HG03575 (cell line): ENCODE measurements around the gene ZNF565.
"Not testable (repeated sequence)": the region's sequence is repeated elsewhere in the genome, so short reads cannot be mapped to it uniquely, and the experiment has no call there.

Experiments
- ATAC-seq: cut with Tn5 transposase; IDR thresholded peaks from one replicate; pipeline ENCODE4 v1.9.1; 2021; ENCODE audit not compliant: unreplicated experiment, insufficient number of reproducible peaks, low FRiP score; ENCODE audit errors: extremely low read depth

The ZNF565 gene

DNA sequence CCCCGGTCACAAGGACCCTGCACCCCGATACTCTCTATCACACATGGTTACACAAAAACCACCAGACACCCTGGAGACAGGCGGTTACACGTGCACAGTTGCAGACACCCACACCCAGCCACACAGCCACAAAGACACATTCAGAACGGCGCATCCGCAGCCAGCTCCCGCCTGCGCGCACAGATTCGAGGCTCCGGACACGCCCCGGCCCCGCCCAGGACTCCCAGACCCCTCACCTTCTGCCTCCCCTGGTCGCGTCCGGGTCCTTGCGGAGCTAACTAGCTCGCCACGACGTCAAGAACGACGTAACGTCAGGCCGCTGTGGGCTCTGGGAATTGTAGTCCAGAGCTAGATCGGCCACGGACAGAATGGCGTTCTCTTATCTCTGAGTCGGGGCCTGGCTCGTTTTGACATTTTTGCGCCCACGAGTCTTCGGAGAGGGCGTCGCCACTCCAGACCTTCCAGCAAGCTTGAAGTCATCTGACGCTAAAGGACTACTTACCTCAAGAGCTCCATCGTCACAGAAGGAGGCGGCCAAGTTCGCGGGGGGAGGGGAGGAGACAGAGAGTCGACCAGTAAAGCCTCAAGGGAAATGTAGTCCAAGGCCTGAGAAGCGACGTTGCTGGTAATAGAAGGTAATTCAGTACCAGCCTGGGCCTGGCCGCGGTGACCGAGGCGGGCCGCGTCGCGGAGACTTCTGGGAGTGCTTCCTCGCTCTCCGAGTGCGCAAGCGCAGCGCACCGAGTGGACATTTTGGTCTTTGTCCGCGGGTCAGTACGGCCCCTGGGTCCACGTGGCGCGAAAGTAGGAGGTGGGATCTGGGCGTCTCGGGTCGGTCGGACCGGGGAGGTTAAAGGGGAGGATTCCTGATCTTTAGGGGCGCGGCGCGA lies at the start of gene ZNF565, which contains the start of gene ZNF146:
ZNF565 (minus strand) TSS at position 280 of the 890 bp plus-strand sequence. CDS start 12,680 bp downstream, outside the sequence.
ZNF146 (plus strand) TSS at position 721 of the 890 bp plus-strand sequence. CDS start 21,335 bp downstream, outside the sequence.
- peak; percentile 52 for ATAC-seq

- ATAC-seq: no peak
Measured at GRCh38 chr19:36259211-36259610, 44.7 kb upstream of the ZNF565 start.

DNA sequence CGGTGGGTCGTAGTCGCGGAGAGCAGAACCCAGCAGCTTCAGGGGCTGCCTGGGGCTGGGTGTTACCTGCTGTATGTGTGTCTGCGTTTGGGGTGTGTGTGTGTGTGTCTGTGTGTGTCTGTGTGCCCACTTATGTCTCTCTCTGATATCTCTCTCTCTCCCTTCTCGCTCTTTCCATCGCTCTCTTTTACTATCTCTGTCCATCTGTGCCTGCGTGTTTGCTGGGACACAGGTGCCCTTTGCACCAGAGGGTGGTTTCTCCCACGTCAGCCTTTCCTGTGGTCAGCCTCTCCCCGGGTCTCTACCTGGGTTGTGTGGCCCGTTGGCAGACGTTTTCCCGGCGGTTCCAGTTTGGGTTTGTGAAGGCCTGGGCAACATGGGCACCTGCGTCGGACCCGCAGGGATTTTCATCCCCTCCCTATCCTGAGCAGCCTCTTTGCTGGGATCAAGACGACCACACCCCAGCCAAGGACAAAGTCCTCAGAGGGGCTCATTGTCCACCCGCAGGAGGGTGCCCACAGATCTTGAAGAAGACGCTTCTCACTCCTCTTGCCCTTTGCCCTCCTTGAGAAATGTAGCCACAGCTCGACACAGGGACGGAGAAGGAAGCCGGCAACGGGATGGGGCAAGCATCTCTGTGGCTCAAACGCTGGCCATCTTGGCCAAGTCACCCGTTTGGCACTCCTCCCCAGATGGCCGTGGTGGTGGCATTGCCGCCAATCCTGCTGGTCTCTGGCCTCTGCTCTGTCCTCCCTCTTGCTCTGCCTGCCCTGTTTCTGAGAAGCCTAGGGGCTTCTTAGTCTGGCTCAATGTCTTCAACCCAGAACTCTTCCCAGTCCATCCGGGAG lies 43.8 kb upstream of the ZNF565 start:
- ATAC-seq: no peak

- ATAC-seq: no peak
Measured at GRCh38 chr19:36257520-36257876, 43.0 kb upstream of the ZNF565 start.

GRCh38 chr19:36256853-36257519 lies 42.5 kb upstream of the ZNF565 start:
- ATAC-seq: no peak

- ATAC-seq: no peak
Measured at GRCh38 chr19:36256064-36256463, 41.6 kb upstream of the ZNF565 start.

DNA sequence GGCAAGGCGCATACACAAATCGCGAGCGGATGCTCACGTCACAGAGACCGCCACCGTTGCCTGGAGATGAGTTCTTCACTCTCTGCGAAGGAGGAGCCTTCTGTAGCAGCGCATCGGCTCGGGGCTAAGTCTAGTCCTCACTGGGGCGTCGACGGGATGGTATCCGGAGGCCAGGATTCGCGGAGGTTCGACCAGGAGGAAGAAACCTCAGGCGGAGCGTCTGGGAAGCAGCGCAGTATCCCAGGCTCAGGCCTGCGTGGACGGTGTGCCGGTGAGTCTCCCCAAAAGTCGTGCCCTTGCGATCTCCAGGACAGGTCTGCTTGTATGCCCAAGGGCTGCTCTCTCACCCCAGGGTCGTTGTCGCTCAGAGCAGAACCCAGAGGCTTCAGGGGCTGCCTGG lies 40.9 kb upstream of the ZNF565 start:
- no peak for ATAC-seq

GRCh38 chr19:36254848-36255247 lies 40.4 kb upstream of the ZNF565 start:
- no peak for ATAC-seq

GRCh38 chr19:36252047-36252446 lies 37.6 kb upstream of the ZNF565 start:
- no peak for ATAC-seq

GRCh38 chr19:36246006-36246481 lies 31.6 kb upstream of the ZNF565 start:
- ATAC-seq: no peak

- no peak for ATAC-seq
Measured at GRCh38 chr19:36245210-36246005, 30.9 kb upstream of the ZNF565 start.

DNA sequence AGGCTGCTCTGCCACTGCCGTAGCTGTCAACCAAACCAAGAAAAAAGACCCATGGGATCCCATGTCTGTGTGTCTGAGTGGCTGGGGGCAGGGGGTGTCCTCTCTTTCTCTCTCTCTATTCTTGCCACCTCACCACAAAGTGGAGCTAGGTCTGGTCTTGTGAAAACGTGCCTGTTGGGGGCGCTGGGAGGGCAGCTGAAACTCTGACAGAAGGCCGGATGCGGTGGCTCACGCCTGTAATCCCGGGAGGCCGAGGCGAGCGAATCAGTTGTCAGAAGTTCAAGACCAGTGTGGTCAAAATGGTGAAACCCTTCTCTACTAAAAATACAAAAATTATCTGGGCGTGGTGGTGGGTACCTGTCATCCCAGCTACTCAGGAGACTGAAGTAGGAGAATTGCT lies 29.6 kb upstream of the ZNF565 start:
- no peak for ATAC-seq

DNA sequence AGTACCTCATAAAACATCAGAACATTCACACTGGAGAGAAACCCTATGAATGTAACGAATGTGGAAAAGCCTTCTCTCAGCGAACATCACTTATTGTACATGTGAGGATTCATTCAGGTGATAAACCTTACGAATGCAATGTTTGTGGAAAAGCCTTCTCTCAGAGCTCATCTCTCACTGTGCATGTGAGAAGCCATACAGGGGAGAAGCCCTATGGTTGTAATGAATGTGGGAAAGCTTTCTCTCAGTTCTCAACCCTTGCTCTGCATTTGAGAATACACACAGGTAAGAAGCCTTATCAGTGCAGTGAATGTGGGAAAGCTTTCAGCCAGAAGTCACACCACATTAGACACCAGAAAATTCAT lies 22.5 kb upstream of the ZNF565 start:
- ATAC-seq: no peak

DNA sequence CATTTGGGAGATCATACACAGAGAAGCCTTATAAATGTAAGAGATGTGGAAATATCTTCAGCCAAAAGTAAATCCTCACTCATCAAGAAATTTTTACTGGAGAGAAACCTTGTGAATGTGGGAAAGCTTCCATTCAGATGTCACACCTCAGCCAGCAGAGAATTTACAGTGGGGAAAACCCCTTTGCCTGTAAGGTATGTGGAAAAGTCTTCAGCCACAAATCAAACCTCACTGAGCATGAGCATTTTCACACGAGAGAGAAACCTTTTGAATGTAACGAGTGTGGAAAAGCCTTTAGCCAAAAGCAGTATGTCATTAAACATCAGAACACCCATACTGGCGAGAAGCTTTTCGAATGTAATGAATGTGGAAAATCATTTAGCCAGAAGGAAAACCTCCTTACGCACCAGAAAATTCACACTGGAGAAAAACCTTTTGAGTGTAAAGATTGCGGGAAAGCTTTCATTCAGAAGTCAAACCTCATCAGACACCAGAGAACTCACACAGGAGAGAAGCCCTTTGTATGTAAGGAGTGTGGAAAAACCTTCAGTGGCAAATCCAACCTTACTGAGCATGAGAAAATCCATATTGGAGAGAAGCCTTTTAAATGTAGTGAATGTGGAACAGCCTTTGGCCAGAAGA lies 22.0 kb upstream of the ZNF565 start:
- no peak for ATAC-seq

DNA sequence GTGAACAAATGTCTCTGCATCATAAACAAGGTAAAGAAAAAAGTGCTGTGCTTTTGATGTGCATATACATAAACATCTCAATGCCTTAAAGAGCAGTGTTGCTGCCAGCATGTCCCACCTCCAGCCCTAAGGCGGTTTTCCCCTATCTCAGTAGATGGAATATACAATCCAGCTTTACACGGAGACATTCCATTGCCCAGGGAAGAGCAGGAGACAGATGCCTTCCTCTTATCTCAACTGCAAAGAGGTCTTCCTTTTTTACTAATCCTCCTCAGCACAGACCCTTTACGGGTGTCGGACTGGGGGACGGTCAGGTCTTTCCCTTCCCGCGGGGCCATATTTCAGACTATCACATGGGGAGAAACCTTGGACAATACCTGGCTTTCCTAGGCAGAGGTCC lies 19.2 kb upstream of the ZNF565 start:
- ATAC-seq: not testable (repeated sequence)

DNA sequence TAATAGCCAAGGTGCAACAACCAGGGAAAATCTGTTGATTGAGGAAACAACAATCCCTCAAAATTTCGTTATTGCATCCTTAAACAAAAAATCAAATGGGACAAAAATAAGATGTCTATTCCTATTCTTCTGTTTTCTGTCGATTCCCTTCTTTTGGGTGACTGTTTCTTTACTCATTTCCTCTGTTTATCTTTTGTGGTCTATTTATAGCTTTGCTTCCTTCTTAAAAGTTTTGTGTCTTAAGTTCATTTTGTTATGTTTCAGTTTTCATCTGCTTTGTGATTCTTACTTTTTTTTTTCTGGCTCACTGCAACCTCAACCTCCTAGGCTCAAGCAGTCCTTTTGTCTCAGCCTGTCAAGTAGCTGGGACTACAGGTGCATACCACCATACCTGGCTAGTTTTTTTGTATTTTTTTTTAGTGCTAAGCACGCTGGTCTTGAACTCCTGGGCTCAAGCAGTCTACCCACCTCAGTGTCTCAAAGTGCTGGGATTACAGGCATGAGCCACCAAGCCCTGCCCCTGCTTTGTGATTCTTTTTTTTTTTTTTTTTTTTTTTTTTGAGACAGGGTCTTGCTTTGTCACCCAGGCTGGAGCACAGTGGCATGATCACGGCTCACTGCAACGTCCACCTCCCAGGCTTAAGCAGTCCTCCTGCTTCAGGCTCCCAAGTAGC lies 10.9 kb upstream of the ZNF565 start:
- ATAC-seq: no peak

DNA sequence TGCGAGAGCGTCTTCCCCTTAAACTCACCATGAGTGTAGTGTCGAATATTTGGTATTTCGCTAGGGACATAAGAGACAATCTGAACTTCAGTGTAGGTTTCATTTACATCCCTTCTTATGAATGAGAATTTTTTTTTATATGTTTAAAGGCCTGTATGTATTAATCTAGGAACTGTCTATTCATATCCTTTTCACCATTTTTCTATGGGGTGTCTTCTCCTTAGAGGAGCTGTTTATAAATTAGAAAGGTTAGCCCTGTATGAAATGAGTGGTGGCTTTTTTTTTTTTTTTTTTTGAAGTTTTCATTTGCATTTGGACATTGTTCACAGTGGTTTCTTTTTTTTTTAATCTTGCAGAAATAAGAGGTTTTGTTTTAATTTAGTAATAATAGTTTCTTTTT lies 8.0 kb upstream of the ZNF565 start:
- no peak for ATAC-seq

GRCh38 chr19:36221474-36221873 lies 7.0 kb upstream of the ZNF565 start:
- no peak for ATAC-seq
